Measurements from ENCODE around the gene SLC25A43.

SLC25A43 gene

GRCh38 chrX:119501511-119502148 lies 102.5 kb downstream of the SLC25A43 start:
- DNase-seq, result no peak

GRCh38 chrX:119502727-119503483 lies 103.8 kb downstream of the SLC25A43 start:
- DNase-seq, result no peak

GRCh38 chrX:119503484-119503861 lies 104.3 kb downstream of the SLC25A43 start:
- DNase-seq, result peak; percentile 31

Measured in amniotic stem cell (primary cell).